HL-60/S4 treated with phorbol 12-myristate 13-acetate at 8.2 ng/mL for 4 days and 3 days (cell line): ENCODE results near the gene NDEL1.
"Not testable (repeated sequence)": the region's sequence is repeated elsewhere in the genome, so short reads cannot be mapped to it uniquely, and the experiment has no call there.

Experiments used
- in situ Hi-C: fragments of 300-500 bp; cut with MboI; formaldehyde crosslinking; loops from 2 replicates; pipeline ENCODE4 v1.15.0; 2022; ENCODE audit warnings: low sequenced_read_pairs

Gene NDEL1

GRCh38 chr17:8435245-8436168, at the start of gene NDEL1:
TSS of gene NDEL1 (plus strand) at chr17:8435884. CDS start at chr17:8444272, 8,388 bp downstream.
- in situ Hi-C loops, result no loop called here

- in situ Hi-C loops, result no loop called here
These were observed 48.8 kb upstream of the NDEL1 start for GRCh38 chr17:8386841-8387240.

GRCh38 chr17:8387914-8388651, 47.6 kb upstream of the NDEL1 start:
- in situ Hi-C loops, result no loop called here

GRCh38 chr17:8391711-8392110, 44.0 kb upstream of the NDEL1 start:
- in situ Hi-C loops, result no loop called here

DNA sequence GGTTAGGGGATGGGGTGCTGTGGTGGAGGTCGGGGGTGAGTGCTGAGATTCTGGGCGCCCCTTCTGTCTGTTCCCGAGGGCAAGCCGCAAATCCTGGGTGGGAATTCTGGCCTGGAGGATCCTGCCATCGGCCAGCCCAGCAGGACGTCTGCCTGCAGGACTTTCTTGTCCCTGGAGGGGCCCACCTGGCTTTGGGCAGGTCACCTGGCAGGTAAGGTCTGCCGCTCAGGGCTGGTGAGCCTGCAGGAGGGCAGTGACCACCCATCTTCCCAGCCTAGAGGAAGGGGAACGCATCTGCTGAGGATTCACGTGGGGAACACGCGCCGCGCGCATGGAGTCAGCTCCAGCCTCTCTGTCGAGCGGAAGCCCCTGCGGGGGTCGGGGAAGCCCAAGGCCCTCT, 43.4 kb upstream of the NDEL1 start:
- in situ Hi-C loops, result no loop called here

DNA sequence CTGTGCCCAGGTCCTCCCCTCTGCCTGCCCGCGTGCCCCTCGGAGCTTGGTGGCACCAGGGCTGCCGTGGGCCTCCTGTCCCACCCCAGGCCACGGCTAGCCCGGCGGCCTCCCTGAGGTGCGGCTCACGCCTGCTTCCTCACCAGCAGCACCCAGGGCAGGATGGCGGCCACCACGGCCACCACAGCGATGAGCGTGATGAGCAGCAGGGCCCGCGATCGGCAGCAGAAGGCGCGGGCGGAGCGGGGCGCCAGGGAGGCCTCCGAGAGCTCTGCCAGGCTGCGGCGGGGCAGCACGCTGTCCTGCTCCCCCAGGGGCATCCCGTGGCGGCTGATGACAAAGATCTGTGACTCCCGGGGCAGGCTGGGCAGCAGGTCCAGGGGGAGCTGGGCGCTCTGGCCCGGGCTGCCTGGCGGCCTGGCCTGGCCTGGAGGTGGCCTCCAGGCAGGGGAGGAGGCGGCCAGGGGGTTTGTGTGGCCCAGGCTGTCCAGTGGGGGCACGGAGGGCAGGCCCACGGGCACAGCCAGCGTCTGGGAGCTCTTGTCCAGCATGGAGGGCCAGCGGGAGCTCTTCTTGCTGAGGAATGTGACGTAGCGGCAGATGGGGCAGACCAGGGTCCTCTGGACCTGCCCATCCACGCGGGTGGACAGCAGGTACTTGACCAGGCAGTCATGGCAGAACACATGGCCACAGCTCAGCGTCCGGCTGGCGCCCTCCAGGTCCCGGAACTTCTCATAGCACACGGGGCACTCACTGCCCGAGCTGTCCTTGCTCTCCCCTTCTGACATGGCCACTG, 42.8 kb upstream of the NDEL1 start:
- in situ Hi-C loops, result no loop called here

GRCh38 chr17:8393470-8394231, 42.0 kb upstream of the NDEL1 start:
- in situ Hi-C loops, result no loop called here

- in situ Hi-C loops, result not testable (repeated sequence)
These were observed 41.2 kb upstream of the NDEL1 start for GRCh38 chr17:8394497-8394896.

DNA sequence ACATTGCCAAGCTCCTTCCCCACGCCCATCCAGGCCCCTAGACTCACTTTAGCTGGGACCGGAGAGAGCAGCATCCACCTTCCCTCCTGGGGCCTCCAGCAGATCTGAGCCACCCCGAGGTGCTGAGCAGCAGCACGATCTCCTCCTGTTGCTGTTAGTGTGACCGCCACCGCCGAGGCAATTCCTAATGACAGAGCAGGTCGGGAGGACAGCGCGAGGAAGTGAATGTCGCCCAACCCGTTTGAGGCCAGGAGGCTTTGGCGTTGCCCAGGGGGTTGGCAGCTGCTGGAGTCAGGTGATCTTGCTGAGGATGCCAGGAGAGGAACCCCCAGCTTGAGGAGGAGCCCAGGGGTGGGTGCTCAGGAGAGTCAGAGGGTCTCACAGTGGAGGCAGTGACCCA, 38.0 kb upstream of the NDEL1 start, which contains the start of gene RNF222:
TSS of gene RNF222 (minus strand) at position 192 of the 400 bp plus-strand sequence. CDS start 4,366 bp downstream, outside the sequence.
- in situ Hi-C loops, result no loop called here

DNA sequence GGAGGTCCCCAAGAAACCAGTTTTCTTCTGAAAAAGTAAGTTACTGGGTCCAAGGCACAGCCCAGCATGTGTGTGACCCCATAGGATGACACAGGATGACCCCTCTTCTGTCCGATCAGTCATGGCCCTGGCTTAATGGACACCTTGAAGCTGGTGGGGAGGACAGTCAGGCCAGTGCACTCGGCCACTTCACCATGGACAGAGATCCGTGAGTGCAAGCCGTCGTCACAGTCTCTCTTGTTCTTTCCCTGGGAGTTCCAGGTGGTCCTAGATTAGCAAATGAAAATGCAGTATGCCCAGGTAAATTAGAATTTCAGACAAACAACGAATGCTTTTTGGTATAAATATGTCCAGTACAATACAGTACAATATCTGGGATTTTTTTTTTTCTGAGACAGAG, 36.7 kb upstream of the NDEL1 start:
- in situ Hi-C loops, result no loop called here

GRCh38 chr17:8401107-8401506, 34.6 kb upstream of the NDEL1 start:
- in situ Hi-C loops, result no loop called here

DNA sequence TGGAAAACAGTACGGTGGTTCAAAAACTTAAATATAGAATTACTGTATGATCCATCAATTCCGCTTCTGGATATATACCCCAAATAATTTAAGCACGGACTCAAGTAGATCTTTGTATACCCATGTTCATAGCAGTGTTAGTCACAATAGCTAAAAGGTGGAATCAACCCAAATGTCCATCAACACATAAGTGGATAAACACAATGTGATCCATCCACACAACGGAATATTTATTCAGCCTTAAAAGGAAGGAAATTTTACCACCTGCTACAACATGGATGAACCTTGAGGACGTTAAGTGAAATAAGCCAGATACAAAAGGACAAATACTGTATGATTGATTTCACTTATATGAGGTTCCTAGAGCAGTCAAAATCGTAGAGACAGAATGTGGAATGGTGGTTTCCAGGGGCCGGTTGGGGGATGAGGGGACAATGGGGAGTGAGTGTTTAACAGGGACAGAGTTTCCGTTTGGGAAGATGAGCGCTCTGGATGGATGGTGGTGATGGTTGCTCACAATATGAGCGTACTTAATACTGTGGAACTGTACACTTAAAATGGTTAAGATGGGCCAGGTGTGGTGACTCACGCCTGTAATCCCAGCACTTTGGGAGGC, 32.7 kb upstream of the NDEL1 start:
- in situ Hi-C loops, result no loop called here

- in situ Hi-C loops, result no loop called here
These were observed 30.1 kb upstream of the NDEL1 start for GRCh38 chr17:8405499-8406016.

DNA sequence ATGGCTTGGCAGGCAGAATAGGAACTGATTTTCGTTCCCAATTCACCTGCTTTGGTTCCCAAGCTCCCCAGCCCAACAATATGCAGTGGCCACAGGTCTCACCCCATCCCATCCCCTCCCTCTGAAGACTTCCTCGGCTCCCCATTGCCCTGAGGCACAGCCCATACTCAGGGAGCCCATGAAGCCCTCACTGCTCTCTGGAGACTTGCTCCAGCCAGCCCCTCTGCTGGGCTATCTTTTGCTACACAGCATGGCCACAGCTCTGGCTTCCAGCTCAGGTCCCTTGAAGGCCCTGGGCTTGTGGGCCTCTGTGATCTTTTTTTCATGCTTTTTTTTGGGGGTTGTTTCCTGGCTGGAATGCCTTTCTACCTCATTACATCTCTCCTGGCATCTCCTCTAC, 29.5 kb upstream of the NDEL1 start:
- in situ Hi-C loops, result no loop called here

DNA sequence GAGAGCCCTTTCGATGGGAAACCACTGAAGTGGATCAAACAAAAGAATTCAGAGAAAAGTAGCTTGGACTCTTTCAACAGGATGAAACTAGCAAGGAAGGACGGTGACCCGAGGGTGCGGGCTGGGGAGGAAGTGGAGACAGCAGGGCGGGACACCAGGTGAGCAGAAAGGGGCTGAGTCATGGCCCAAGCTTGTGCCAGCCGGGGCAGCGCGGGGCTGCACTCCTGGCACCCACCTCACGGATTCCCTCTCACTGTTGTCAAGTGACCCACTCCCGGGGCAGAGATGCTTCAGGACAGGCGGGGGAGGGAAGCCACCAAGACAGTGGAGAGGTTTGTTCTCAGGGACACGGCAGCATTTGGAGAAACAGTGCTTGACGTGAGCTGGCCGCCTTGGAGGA, 27.3 kb upstream of the NDEL1 start:
- in situ Hi-C loops, result no loop called here

- in situ Hi-C loops, result no loop called here
These were observed 25.5 kb upstream of the NDEL1 start for GRCh38 chr17:8409966-8410882.

- in situ Hi-C loops, result no loop called here
These were observed 24.8 kb upstream of the NDEL1 start for GRCh38 chr17:8410883-8411238.

DNA sequence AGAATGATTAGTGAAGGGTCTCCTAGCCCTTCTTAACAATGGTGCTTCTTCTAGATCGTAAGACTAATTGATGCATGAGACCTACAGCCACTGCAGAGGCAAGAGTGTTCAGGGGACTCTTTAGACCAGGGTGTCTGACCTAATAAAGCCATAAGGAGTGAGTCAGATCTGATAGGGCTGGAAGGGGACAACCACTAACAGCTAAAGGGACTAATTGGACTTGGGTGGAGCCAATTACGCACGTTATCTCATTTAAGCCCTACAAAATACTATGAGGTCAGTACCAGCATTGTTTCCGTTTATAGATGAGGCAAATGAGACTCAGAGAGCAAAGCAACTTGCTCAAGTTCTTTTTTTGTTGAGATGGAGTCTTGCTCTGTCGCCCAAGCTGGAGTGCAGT, 23.6 kb upstream of the NDEL1 start:
- in situ Hi-C loops, result no loop called here

DNA sequence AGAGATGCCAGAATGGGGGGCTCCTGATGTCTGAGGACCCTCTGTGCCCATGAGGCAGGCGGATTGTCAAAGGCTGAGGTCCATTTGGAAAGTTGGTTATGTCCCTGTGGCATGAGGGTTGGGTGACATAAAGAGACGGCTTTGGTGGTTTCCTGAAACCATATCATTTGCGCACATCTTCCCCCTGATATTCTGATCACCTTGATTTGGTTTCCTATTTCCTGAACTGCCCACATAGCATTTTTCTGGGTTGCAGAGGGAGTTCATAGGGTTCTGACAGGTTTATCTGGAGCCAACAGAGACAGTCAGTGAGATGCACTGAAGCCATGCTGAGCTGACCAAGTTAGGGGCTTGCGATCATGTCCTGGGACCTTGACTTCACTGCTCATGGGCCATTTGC, 22.4 kb upstream of the NDEL1 start:
- in situ Hi-C loops, result no loop called here
